PC-9 (cell line): ENCODE data around the gene ZNF396.

Source experiments
- EZH2 ChIP-seq: fragments of 200-600 bp; sonication (generic); IDR thresholded peaks from 2 replicates; pipeline ENCODE4 v1.8.0; 2017; ENCODE audit warnings: antibody characterized with exemption, low read depth
- TF ChIP-seq, protein P1 (sequence below): fragments of 200-600 bp; sonication (generic); conservative IDR thresholded peaks from 2 replicates; pipeline ENCODE4 v1.6.1; 2017; ENCODE audit warnings: mixed run types, antibody characterized with exemption, mild to moderate bottlenecking, moderate library complexity

DNA sequence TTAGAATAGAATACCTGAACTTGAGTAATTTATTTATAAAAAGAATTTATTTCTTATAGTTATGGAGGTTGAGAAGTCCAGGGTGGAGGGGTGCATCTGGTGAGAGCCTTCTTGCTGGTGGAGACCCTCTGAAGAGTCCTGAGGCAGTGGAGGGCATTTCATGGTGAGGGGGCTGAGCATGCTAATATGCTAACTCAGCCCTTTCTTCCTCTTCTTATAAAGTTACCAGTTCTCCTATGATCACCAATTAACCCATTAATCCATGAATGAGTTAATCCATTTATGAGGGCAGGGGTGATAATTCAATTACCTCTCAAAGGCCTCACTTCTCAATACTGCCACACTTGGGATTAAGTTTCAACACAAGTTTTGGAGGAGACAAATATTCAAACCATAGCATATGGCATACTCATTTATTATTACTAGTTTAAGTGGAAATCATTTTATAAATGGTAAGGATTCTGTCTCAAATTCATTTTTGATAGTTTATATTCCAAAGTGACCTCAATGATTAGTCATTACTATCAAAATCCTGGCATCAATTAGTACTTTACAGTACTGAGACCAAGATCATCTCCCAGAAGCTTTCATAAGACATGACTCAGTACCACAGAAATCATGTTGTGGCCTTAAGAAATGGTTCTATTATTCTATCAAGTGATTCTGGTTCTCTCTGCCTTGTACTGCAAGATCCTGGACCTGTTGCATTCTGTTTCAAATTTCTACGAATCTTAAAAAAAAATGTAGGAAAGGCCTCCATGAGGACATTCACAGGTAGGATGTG lies 5.5 kb downstream of the ZNF396 start:
- TF ChIP-seq, protein P1, sequence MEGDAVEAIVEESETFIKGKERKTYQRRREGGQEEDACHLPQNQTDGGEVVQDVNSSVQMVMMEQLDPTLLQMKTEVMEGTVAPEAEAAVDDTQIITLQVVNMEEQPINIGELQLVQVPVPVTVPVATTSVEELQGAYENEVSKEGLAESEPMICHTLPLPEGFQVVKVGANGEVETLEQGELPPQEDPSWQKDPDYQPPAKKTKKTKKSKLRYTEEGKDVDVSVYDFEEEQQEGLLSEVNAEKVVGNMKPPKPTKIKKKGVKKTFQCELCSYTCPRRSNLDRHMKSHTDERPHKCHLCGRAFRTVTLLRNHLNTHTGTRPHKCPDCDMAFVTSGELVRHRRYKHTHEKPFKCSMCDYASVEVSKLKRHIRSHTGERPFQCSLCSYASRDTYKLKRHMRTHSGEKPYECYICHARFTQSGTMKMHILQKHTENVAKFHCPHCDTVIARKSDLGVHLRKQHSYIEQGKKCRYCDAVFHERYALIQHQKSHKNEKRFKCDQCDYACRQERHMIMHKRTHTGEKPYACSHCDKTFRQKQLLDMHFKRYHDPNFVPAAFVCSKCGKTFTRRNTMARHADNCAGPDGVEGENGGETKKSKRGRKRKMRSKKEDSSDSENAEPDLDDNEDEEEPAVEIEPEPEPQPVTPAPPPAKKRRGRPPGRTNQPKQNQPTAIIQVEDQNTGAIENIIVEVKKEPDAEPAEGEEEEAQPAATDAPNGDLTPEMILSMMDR = no peak
- no peak for TF ChIP-seq EZH2
